ENCODE data around the gene OR5H15.
A peak's percentile ranks its signal among the peaks of the same experiment; 100 is the strongest.
"Not testable (repeated sequence)": the region's sequence is repeated elsewhere in the genome, so short reads cannot be mapped to it uniquely, and the experiment has no call there.

Gene OR5H15

DNA sequence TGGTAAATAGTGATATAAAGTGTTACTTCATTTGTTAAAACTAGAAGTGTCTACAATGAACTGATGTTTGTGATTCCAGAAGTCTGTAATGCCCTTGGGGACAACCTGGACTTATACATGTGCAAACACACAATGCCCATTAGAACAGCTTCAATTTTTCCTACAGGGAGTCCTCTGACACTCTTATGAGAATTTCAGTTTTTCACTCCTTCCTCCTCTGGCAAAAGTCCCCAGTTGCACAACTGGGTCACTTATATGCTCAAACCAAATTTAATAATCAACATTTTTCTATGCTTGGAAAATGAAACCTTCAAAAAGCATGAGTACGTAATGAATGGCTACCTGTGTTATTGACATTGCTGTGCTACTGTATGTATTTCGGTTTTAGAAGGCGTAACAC lies at the start of gene OR5H15:
TSS of gene OR5H15 (plus strand) at position 301 of the 400 bp plus-strand sequence. CDS start 2,004 bp downstream, outside the sequence.
- no peak for DNase-seq

DNA sequence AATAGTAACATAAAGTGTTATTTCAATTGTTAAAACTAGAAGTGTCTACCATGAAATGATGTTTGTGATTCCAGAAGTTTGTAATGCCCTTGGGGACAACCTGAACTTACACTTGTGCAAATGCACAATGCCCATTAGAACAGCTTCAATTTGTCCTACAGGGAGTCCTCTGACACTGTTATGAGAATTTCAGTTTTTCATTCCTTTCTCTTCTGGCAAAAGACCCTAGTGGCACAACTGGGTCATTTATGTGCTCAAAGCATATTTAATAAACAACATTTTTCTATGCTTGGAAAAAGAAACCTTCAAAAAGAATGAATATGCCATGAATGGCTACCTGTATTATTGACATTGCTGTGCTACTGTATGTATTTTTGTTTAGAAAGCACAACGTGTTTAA lies 36.1 kb upstream of the OR5H15 start, which contains the start of gene OR5H1:
TSS of gene OR5H1 (plus strand) at position 301 of the 400 bp plus-strand sequence. CDS start 1,977 bp downstream, outside the sequence.
- DNase-seq, result no peak

DNA sequence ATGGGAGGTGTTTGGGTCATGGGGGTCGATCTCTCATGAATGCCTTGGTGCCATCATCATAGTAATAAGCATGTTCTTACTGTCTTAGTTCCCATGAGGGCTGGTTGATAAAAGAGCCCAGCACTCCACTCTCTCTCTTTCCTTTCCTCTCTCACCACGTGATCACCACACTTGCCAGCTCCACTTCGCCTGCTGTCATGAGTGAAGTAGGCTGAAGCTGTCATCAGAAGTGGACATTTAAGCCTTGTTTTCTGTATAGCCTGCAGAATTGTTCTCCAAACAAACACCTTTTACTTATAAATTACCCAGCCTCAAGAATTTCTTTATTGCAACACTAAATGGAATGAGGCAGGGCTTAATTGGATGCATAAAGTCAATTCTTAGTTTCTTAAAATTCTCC lies 29.9 kb upstream of the OR5H15 start:
- DNase-seq, result no peak

DNA sequence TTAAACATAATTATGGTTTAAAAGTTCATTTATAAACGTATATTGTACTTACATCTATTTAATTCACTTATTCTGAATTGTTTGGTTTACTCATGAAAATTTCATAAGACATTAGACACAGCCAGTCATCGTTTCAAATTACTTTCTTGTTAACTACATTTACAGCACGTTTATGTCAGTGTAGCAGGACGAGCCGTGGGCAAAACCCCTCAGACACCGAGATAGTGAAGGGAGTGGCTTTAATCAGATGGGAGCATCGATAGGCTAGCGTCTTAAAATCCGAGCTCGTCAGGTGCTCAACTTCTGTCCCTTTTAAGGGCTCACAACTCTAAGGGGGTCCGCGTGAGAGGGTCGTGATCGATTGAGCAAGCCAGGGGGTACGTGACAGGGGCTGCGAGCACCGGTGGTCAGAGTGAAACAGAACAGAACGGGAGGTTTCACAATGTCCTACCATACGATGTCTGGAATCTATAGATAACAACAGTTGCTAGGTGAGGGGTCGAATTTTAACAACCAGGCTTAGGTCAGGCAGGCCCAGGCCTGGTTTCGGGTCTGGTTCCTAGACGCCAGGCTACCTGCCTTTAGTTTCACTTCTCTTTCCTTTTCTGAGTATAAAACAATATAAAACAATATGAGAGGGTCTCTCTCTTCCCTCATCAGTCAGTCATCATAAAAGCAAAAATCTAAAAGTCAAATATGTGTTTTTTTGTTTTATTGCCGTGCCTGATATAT lies 28.5 kb upstream of the OR5H15 start:
- DNase-seq, result peak; percentile 83

DNA sequence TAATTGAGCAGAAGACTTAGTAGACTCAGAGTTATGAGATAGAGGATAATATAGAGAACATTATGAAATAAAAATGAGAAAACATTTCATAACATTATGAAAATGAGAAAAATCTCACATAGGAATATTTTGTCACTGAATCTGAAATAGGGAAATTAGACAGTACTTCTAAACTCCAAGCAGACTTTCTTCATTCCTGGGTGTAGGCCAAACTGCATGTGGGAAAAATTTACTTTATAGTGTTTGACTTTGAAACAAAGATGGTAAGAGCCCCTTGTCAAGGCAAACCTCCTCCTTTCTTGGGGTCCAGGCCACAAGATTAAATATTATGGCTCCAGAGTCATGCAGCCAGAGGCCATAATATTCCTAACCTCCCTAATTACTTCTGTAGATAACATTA lies 26.0 kb upstream of the OR5H15 start:
- DNase-seq, result no peak

DNA sequence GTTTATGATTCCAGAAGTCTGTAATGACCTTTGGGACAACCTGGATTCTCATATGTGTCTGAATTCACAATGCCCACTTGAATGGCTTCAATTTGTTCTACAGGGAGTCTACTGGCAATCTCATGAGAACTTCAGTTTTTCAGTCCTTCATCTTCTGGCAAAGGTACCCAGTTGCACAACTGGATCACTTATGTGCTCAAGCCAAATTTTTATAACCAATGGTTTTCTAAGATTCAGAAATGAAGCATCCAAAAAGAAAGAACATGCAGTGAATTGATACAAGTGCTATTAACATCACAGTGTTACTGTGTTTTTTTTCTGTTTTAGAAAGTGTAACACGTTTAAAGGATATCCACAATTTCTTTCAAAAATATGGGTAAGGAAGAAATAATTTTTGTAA lies 19.3 kb upstream of the OR5H15 start, which contains the start of gene OR5H14:
TSS of gene OR5H14 (plus strand) at position 301 of the 400 bp plus-strand sequence. CDS start 1,907 bp downstream, outside the sequence.
- DNase-seq, result no peak

DNA sequence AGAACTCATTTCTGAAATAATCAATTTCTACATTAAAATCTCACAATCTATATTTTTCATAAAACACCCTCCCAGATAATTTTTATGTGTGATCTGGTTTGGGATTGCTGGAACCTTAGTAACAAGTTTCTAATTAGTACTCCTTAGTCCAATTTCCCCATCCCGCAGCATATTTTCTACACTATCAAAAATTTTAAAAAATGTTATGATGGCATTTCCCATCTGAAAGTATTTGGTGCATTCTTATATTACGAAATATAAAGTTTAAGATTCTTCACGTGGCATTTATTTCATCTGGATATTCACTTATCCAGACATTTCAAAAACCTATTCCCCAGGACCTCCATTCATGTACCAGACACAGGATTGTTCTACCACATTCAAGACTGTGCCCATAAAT lies 17.7 kb upstream of the OR5H15 start:
- DNase-seq, result no peak

DNA sequence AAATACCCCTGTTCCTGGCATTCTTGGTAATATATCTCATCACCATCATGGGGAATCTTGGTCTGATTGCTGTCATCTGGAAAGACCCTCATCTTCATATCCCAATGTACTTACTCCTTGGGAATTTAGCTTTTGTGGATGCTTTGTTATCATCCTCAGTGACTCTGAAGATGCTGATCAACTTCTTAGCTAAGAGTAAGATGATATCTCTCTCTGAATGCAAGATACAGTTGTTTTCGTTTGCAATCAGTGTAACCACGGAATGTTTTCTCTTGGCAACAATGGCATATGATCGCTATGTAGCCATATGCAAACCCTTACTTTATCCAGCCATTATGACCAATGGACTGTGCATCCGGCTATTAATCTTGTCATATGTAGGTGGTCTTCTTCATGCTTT lies 17.0 kb upstream of the OR5H15 start:
- DNase-seq, result not testable (repeated sequence)

DNA sequence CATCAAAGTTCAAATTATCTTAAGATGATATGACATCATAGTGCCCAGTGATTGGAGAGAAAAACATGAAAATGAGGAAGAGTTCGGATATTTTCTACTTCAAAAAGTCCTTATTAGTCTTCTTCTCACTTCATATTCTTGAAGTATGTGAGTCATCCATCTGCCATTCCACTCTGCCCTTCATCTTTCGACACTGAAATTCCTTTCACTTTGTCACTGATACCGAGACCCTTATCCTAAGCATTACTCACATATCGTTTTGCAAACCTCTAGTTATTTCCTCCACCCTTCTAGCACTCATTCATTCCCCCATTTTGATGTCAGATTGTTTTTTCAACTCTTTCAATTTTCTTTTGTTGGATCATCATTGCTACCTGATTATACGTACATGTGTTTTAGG lies 15.3 kb upstream of the OR5H15 start:
- DNase-seq, result no peak

DNA sequence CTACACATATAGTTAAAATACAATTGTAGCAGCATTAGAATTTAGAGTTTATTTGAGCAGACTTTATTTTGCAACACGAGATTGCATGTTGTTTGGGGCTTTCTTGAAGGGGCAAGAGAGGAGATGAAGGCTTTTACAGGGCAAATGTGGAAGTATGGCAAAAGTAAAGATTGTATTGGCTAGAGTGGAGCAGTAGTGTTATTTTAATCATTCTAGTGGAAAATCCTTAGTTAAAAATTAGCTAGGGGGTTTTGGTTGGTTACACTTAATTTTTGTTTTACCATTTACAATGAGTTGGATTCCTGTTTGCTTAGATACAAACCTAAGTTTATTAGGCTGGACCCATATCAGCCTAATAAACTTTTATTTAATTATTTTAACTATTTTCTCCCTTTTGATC lies 4.6 kb downstream of the OR5H15 start:
- no peak for DNase-seq

DNA sequence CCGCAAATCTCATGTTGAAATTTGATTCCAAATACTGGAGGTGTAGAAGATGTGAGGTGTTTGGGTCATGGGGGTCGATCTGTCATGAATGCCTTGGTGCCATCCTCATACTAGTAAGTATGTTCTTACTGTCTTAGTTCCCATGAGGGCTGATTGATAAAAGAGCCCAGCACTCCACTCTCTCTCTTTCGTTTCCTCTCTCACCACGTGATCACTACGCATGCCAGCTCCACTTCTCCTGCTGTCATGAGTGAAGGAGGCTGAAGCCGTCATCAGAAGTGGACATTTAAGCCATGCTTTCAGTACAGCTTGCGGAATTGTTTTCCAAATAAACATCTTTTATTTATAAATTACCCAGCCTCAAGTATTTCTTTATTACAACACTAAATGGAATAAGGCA lies 6.1 kb downstream of the OR5H15 start:
- no peak for DNase-seq

DNA sequence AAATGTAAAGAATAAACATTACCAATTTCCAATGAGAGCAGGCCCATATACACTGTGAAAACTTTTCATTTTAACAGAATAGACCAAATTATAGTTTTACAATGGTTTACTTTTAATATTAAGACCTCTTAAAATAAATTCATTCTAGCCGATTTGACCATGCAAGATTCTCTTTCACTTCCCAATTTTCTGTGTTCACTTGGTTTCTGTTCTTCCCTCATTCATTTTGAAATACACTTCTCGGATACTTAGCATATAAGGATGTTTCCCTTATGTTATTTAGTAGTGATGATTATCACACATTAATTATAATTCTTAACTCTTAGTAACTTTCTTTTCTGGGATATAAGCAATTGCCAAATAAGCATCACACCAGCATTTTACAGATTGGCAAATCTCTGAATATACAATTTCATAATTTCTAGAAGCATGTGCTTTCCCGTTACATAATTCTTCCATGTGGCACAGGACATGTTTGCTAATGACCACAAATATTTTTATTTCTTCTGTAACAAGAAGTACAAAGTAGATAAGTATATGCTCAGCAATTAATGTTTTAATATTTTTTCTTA lies 13.9 kb downstream of the OR5H15 start:
- DNase-seq, result no peak

DNA sequence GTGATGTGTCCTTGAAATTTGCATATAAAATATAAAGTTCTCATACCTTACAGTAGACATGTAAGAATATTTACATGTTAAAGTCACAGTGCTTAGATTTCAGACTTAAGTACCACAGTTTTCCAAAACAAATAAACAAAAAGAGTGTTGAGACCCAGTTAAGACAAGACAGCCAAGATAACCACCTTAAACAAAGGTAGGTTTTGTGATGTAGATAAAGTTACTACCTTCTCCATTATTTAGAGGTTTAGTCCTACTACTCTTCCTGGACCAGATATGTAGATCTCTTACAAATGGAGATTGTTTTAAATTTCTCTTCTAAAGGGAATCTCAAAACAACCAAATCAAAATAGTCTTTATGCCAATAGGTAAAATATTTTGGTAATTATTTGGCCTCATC lies 15.7 kb downstream of the OR5H15 start:
- DNase-seq, result no peak

DNA sequence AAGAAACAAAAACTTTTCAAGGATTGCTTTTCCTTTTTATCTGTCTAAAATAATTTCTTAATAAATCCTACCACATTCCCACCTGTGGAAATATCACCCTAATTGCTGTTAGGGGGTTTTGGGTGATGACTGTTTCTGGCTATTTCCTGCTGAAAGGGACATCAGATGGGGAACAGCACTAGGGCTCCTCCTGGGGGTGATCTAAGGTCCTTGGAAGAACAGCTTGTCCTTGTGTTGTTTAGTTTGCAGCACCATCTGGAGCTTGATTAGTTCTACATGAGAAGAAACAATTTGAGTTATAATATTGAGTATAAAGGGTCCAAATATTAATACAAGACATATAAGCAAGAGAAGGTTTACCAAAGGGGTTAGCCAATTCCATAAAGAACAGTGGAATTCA lies 18.7 kb downstream of the OR5H15 start:
- DNase-seq, result peak; percentile 65

DNA sequence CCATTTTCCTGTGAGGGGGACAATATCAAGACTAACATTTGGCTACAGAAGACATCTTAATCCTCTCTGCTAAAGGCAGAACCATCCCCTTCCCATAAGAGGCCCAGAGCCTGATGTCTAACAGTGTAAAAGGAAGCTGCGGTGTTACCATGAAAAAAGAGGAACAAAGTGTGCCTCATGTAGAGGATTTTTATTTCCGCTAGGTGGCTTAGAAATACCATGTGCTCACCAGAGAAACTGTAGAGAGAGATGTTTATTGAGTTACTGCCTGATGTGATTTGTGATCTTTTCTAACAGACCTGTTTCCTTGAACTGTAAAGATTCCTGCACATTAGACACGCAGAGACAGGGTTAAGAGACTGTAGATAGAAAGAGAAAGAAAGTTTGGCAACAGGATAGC lies 22.0 kb downstream of the OR5H15 start:
- peak; percentile 86 for DNase-seq

DNA sequence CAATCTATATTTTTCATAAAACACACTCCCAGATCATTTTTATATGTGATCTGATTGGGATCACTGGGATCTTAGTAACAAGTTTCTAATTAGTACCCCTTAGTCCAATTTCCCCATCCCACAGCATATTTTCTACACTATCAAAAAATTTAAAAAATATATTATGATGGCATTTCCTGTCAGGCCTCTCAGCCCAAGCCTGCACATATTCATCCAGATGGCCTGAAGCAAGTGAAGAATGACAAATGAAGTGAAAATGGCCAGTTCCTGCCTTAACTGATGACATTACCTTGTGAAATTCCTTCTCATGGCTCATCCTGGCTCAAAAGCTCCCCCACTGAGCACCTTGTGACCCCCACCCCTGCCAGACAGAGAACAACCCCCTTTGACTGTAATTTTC lies 24.4 kb downstream of the OR5H15 start:
- DNase-seq, result not testable (repeated sequence)

DNA sequence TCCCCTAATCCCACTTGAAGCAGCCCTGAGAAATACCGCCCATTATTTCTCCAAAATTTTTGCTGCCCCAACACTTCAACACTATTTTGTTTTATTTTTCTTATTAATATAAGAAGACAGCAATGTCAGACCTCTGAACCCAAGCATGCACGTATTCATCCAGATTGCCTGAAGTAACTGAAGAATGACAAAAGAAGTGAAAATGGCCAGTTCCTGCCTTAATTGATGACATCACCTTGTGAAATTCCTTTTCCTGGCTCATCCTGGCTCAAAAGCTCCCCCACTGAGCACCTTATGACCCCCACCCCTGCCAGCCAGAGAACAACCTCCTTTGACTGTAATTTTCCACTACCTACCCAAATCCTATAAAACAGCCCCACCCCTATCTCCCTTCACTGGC lies 29.8 kb downstream of the OR5H15 start:
- DNase-seq, result not testable (repeated sequence)

DNA sequence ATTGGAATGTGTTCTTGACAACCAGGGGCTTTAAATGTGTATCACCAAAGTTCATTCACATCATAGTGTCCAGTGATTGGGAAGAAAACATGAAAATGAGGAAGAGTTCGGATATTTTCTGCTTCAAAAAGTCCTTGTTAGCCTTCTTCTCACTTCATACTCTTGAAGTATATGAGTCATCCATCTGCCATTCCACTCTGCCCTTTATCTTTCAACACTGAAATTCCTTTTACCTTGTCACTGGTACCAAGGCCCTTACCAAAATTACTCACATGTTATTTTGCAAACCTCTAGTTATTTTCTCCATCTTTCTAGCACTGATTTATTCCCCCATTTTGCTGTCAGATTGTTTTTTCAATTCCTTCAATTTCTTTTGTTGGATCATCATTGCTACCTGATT lies 32.5 kb downstream of the OR5H15 start:
- DNase-seq, result no peak

DNA sequence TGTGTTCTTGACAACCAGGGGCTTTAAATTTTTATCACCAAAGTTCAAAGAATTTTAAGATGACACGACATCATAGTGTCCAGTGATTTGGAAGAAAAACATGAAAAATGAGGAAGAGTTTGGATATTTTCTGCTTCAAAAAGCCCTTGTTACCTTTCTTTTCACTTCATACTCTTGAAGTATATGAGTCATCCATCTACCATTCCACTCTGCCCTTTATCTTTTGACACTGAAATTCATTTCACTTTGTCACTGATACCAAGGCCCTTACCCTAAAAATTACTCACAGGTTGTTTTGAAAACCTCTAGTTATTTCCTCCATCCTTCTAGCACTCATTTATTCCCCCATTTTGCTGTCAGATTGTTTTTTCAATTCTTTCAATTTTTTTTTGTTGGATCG lies 42.7 kb downstream of the OR5H15 start:
- no peak for DNase-seq

DNA sequence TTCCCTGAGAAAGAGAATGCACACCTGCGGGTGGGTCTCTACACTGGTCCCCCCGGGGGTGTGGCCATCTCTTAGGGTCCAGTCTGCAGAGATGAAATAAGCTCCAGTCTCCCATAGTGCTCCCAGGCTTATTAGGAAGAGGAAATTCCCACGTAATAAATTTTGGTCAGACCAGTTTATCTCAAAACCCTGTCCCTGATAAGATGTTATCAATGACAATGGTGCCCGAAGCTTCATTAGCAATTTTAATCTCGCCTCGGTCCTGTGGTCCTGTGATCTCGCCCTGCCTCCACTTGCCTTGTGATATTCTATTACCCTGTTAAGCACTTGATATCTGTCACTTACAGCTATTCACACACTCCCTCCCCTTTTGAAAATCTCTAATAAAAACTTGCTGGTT lies 46.8 kb downstream of the OR5H15 start:
- DNase-seq, result no peak

DNA sequence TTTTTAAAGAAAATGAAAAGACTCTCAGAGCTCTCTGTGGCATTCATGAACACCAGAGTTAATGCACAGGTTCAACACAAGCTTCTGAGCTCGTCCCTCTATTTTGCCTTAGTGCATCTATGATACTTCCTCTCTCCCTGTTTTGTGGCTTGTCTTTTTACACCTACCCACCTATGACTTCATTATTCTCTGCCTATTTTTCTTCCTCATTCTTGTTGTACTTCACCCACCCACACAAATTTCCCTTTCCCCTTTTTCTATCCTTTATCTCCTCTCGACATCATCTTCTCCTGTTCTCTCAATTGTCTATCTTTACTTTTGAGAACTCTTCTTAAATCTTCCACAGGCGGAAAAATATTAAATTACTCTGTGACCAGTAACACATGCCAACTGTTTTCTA lies 48.6 kb downstream of the OR5H15 start:
- DNase-seq, result peak; percentile 45

Data from OCI-M1 (cell line).